Kidney (tissue), 14 donors: Measurements from ENCODE around the gene THSD4. TPM values are rescaled to one million over a fixed set of nuclear protein-coding genes. Genes with fewer than 3 reads are reported as not detected.

Source experiments
- DNase-seq, 5 donors: peaks; one replicate each; pipeline ENCODE4 v3.0.0-alpha.2; 2013 to 2020
- FAIRE-seq: peaks from 2 replicates; lab custom pipeline; 2012; peaks lifted over from hg19 to GRCh38; lab: Jason Lieb, UNC
- H3K27ac ChIP-seq, 2 donors: one replicate each; pipeline ENCODE4 v1.7.0; 2013; ENCODE audit warnings: low read depth in 2 of 2, low read length in 2 of 2, inconsistent platforms in 1 of 2
- H3K27me3 ChIP-seq: one replicate; pipeline ENCODE4 v1.7.1; 2013; ENCODE audit warnings: low read length, inconsistent platforms; ENCODE audit not compliant: control insufficient read depth, insufficient read depth
- H3K36me3 ChIP-seq, 3 donors: one replicate each; pipeline versions ENCODE4 v1.7.0 to v1.7.1; 2013; ENCODE audit warnings: low read length in 3 of 3, control low read depth in 1 of 3, inconsistent platforms in 1 of 3; ENCODE audit not compliant: insufficient read depth in 3 of 3, control insufficient read depth in 2 of 3
- H3K4me1 ChIP-seq, 3 donors: one replicate each; pipeline versions ENCODE4 v1.7.0 to v1.7.1; 2013; ENCODE audit warnings: low read length in 3 of 3, inconsistent platforms in 1 of 3, low read depth in 1 of 3; ENCODE audit not compliant: control insufficient read depth in 2 of 3, insufficient read depth in 2 of 3
- H3K4me3 ChIP-seq, 3 donors: one replicate each; pipeline versions ENCODE4 v1.7.0 to v1.8.1; 2013; ENCODE audit warnings: low read length in 3 of 3, control low read depth in 1 of 3, inconsistent platforms in 1 of 3
- H3K9ac ChIP-seq, 3 donors: one replicate each; pipeline versions ENCODE4 v1.7.0 to v1.7.1; 2013; ENCODE audit warnings: low read length in 3 of 3, control low read depth in 1 of 3, inconsistent platforms in 1 of 3
- H3K9me3 ChIP-seq, 3 donors: one replicate each; pipeline versions ENCODE4 v1.7.0 to v1.7.1; 2013; ENCODE audit warnings: low read length in 3 of 3, control low read depth in 1 of 3, inconsistent platforms in 1 of 3; ENCODE audit not compliant: control insufficient read depth in 2 of 3, insufficient read depth in 1 of 3
- intact Hi-C: fragments of 100-400 bp; cut with DNase I; formaldehyde crosslinking; loops from one replicate; pipeline ENCODE4 v1.11.1; 2022
- polyA plus RNA-seq: library from polyadenylated mRNA; stranded (reverse); fragments of 350-450 nt; fragmentation: Illumina TruSeq; extraction: RNeasy Lipid Tissue Mini Kit (QIAGEN cat#74804); gene quantifications from one replicate; pipeline ENCODE4 v1.2.3, GENCODE V29; 2014; ENCODE audit warnings: low read depth, low replicate concordance; ENCODE audit not compliant: insufficient read depth
- total RNA-seq: library from RNA; stranded (reverse); fragmentation: NEBNext Ultra II Directional; extraction: Animal tissue kit (Norgen Biotek cat#: 25700); gene quantifications from one replicate; pipeline ENCODE4 v1.2.1, GENCODE V29; 2021
- TF ChIP-seq, protein P1 (sequence below): IDR thresholded peaks from 3 replicates; pipeline ENCODE4 v1.5.1; 2012; ENCODE audit warnings: mild to moderate bottlenecking, moderate library complexity, borderline replicate concordance; ENCODE audit not compliant: insufficient read depth; ENCODE audit errors: extremely low read depth
- donor health status: control.
- donor health status: control.
- donor health status: control.
- donor health status: control.
- donor health status: control.
- donor health status: DM: yes; HTN: yes; CAD: no.
- donor health status: Normal renal cell carcinoma (clear cell type).

THSD4 gene
- total and polyA plus RNA-seq, 2 donors from 2014 or later = 9.4 to 36.3 TPM

DNA sequence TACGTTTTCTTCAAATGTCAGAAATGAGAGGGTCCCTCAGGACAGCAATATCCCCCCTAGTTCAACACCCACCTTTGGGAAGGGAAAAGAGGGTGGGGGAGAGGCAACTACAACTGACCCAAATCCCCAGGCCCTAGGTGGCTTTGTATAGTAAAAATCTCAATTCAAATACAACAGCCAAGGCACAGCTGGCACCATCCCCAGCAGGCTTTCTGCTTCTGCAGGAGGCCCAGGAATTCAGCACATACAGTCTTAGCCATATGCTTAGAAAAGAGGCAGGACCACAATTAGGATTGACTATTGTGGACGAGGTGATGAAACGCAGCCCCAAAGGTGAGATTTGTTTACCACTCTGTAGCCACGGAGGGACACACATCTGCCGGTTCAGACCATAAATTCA is 710.9 kb downstream of the THSD4 start:
- H3K9me3 ChIP-seq = peaks cover 0 to 13% (median 0%) of the 10 kb centered on the region in 3 donors
- H3K4me1 ChIP-seq = no peaks in the 10 kb centered on the region
- intact Hi-C loops = no loop called here
- FAIRE-seq (no peak), DNase-seq (no peak)
- no peak overlapping the region for H3K9ac ChIP-seq
- H3K27me3 ChIP-seq = no peaks in the 10 kb centered on the region
- no peak overlapping the region for H3K27ac ChIP-seq
- TF ChIP-seq, protein P1, sequence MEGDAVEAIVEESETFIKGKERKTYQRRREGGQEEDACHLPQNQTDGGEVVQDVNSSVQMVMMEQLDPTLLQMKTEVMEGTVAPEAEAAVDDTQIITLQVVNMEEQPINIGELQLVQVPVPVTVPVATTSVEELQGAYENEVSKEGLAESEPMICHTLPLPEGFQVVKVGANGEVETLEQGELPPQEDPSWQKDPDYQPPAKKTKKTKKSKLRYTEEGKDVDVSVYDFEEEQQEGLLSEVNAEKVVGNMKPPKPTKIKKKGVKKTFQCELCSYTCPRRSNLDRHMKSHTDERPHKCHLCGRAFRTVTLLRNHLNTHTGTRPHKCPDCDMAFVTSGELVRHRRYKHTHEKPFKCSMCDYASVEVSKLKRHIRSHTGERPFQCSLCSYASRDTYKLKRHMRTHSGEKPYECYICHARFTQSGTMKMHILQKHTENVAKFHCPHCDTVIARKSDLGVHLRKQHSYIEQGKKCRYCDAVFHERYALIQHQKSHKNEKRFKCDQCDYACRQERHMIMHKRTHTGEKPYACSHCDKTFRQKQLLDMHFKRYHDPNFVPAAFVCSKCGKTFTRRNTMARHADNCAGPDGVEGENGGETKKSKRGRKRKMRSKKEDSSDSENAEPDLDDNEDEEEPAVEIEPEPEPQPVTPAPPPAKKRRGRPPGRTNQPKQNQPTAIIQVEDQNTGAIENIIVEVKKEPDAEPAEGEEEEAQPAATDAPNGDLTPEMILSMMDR = no peak
- no peak overlapping the region for H3K4me3 ChIP-seq
- peaks cover 8 to 59% (median 37%) of the 10 kb centered on the region in 3 donors for H3K36me3 ChIP-seq

DNA sequence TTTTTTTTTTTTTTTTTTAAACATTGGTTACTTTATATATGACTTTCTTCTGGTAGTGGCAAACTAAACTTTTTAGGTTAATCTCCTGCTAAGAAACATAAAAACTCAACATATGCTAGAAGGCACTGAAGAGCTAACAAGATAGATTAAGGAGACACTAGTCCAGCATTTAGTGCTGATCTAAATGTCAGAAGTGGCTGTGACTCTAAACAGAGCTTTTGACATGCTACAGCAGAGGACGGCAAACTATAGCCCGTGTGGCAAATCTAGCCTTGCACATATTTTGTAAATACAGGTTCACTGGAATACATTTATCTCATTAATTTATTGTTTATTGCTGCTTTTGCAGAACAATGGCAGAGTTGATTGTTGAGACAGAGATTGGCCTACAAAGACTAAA is 715.7 kb downstream of the THSD4 start:
- intact Hi-C loops = no loop called here
- Histone ChIP-seq H3K27me3 (no peaks in the 10 kb centered on the region), H3K9ac (no peak overlapping the region), H3K27ac (no peak overlapping the region), H3K9me3 (no peaks in the 10 kb centered on the region), H3K36me3 (peaks cover 3 to 40% (median 31%) of the 10 kb centered on the region in 3 donors), H3K4me1 (no peaks in the 10 kb centered on the region), H3K4me3 (no peak overlapping the region)
- TF ChIP-seq, protein P1 = no peak
- DNase-seq (no peak), FAIRE-seq (no peak)

Other genes with a start within 250 kb of the THSD4 start
- gene THAP10, start 223.0 kb upstream of the THSD4 start, total RNA-seq = 3.5 TPM
- 3.4 TPM for gene THAP10, start 223.0 kb upstream of the THSD4 start, polyA plus RNA-seq
- gene LRRC49, start 222.6 kb upstream of the THSD4 start, total RNA-seq = 14.2 TPM
- 13.2 TPM for gene LRRC49, start 222.6 kb upstream of the THSD4 start, polyA plus RNA-seq